ENCODE data around the gene CLEC16A.
"Not testable (repeated sequence)": the region's sequence is repeated elsewhere in the genome, so short reads cannot be mapped to it uniquely, and the experiment has no call there.

The CLEC16A gene

GRCh38 chr16:11217651-11218603, 273.6 kb downstream of the CLEC16A start:
- DNase-seq (ENCODE audit: low read depth in 2 of 2) = no peak

GRCh38 chr16:11218604-11218962, 274.2 kb downstream of the CLEC16A start:
- DNase-seq (ENCODE audit: low read depth in 2 of 2) = no peak

- no peak for DNase-seq (ENCODE audit: low read depth in 2 of 2)
Measured at GRCh38 chr16:11219178-11219577, 274.8 kb downstream of the CLEC16A start.

- DNase-seq (ENCODE audit: low read depth in 2 of 2) = not testable (repeated sequence)
Measured at GRCh38 chr16:11220507-11220906, 276.1 kb downstream of the CLEC16A start.

- peak; percentile 40 to 59 for DNase-seq (ENCODE audit: low read depth in 2 of 2)
Measured at GRCh38 chr16:11224096-11224893, 279.9 kb downstream of the CLEC16A start.

- DNase-seq (ENCODE audit: low read depth in 2 of 2) = peak; percentile 76 to 84
Measured at GRCh38 chr16:11224894-11225676, 280.7 kb downstream of the CLEC16A start.

- DNase-seq (ENCODE audit: low read depth in 2 of 2) = no peak
Measured at GRCh38 chr16:11225677-11226549, 281.5 kb downstream of the CLEC16A start.

GRCh38 chr16:11229432-11229831, 285.1 kb downstream of the CLEC16A start:
- DNase-seq (ENCODE audit: low read depth in 2 of 2) = no peak

- DNase-seq (ENCODE audit: low read depth in 2 of 2) = no peak
Measured at GRCh38 chr16:11229906-11230305, 285.5 kb downstream of the CLEC16A start.

- DNase-seq (ENCODE audit: low read depth in 2 of 2) = no peak
Measured at GRCh38 chr16:11231367-11231970, 287.1 kb downstream of the CLEC16A start.

Measured in stimulated activated CD4-positive, alpha-beta T cell treated with anti-CD3 and anti-CD28 coated beads, Interleukin-12 subunit alpha, Interleukin-12 subunit beta, amount 100 ng/mL, for 24 hours (primary cell).